GM12892 (cell line): ENCODE data around the gene C2CD4C.

Experiments
- POLR2A ChIP-seq: IDR thresholded peaks from 2 replicates; pipeline ENCODE4 v1.6.1; 2011; ENCODE audit warnings: low read depth, low read length, control low read depth
- TAF1 ChIP-seq: IDR thresholded peaks from 2 replicates; pipeline ENCODE4 v1.6.1; 2011; ENCODE audit warnings: low read depth, mild to moderate bottlenecking, control low read depth, low read length, borderline replicate concordance

DNA sequence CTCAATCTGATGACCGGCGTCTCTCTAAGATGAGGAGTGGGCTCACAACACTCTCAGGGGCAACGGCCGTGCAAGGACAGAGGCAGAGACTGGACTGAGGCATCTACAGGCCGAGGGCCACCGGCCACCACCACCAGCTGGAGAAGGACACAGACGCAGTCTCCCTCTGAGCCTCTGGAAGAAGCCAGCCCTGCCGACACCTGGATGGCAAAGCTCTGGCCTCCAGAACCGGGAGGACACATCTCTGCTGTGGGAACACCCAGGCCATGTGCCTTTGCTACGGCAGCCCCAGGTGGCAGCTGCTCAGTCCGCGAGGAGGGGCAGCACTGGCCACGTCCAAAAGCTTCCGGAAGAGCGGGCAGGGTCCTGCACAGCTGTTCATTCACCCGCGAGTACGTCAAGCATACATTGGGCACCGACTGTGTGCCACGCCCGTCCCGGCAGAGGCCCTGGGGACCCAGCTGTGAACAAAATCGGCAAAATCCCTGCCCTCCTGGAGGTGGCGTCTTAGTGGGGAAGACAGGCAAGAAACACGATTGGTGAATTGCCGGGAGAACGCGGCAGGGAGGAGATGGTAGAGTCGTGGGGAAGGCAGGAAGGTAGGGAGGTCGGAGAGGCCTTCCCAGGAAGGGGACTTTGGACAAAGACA lies 17.1 kb downstream of the C2CD4C start:
- TF ChIP-seq POLR2A: no peak
- no peak for TF ChIP-seq TAF1
